Peyer's patch (tissue), 4 donors: ENCODE results near the gene DNHD1.

Experiments
- CTCF ChIP-seq, 6 experiments: fragments of 450-650 bp in 4 of 6; fragments of 200-600 bp in 2 of 6; sonication (generic) in 1 of 6; IDR thresholded peaks; one replicate each; pipeline ENCODE4 v1.5.1; 2017 to 2019; ENCODE audit warnings: antibody characterized with exemption in 6 of 6, mild to moderate bottlenecking in 3 of 6, moderate library complexity in 1 of 6
- POLR2A ChIP-seq, 2 donors: fragments of 450-650 bp; IDR thresholded peaks; one replicate each; pipeline ENCODE4 v1.5.1; 2017; ENCODE audit warnings: antibody characterized with exemption in 2 of 2, mild to moderate bottlenecking in 2 of 2, moderate library complexity in 2 of 2

- no peak for TF ChIP-seq CTCF (IDR thresholded peaks at IDR 0.05)
- TF ChIP-seq POLR2A (IDR thresholded peaks at IDR 0.05), result no peak
These were observed 42.0 kb upstream of the DNHD1 start for GRCh38 chr11:6455070-6455469.
